Keratinocyte (primary cell): ENCODE data around the gene PGLYRP3. TPM values are rescaled to one million over a fixed set of nuclear protein-coding genes. Genes with fewer than 3 reads are reported as not detected.

Experiments used
- DNase-seq: peaks from one replicate; pipeline ENCODE4 v3.0.0-alpha.2; 2011; ENCODE audit warnings: low read depth, missing footprints, low spot score
- FAIRE-seq: peaks from 2 replicates; lab custom pipeline; 2011; peaks lifted over from hg19 to GRCh38; lab: Jason Lieb, UNC
- H2AFZ ChIP-seq: 2 replicates; pipeline ENCODE4 v1.6.0; 2012; ENCODE audit warnings: low read length, control low read depth, inconsistent platforms; ENCODE audit not compliant: control insufficient read depth
- H3K27ac ChIP-seq: 2 replicates; pipeline ENCODE4 v1.5.1; 2011; ENCODE audit warnings: low read length; ENCODE audit not compliant: control insufficient read depth, insufficient read depth
- H3K27me3 ChIP-seq: 3 replicates; pipeline ENCODE4 v1.6.0; 2011; ENCODE audit warnings: low read length; ENCODE audit not compliant: control insufficient read depth, insufficient read depth; ENCODE audit errors: extremely low read depth
- H3K36me3 ChIP-seq, 2 experiments: 2 replicates in 1 of 2; 3 replicates in 1 of 2; pipeline ENCODE4 v1.5.1; 2011; ENCODE audit warnings: low read length in 2 of 2, mild to moderate bottlenecking in 1 of 2; ENCODE audit not compliant: control insufficient read depth in 2 of 2, insufficient read depth in 2 of 2; ENCODE audit errors: extremely low read depth in 1 of 2
- H3K4me1 ChIP-seq: 3 replicates; pipeline ENCODE4 v1.5.1; 2011; ENCODE audit warnings: low read length; ENCODE audit not compliant: control insufficient read depth, insufficient read depth; ENCODE audit errors: extremely low read depth
- H3K4me2 ChIP-seq: 3 replicates; pipeline ENCODE4 v1.6.0; 2011; ENCODE audit warnings: low read depth, low read length; ENCODE audit not compliant: control insufficient read depth, insufficient read depth; ENCODE audit errors: extremely low read depth
- H3K4me3 ChIP-seq, 3 experiments: fragments of 200-600 bp in 1 of 3; sonication (generic) in 1 of 3; 2 replicates in 2 of 3; 3 replicates in 1 of 3; pipeline ENCODE4 v1.5.1; 2011 to 2016; ENCODE audit warnings: low read length in 3 of 3, mild to moderate bottlenecking in 3 of 3, control low read depth in 2 of 3, inconsistent platforms in 1 of 3, low read depth in 1 of 3, mixed read lengths in 1 of 3, mixed run types in 1 of 3, moderate library complexity in 1 of 3; ENCODE audit not compliant: control insufficient read depth in 2 of 3, insufficient read depth in 2 of 3; ENCODE audit errors: extremely low read depth in 1 of 3
- H3K79me2 ChIP-seq: 2 replicates; pipeline ENCODE4 v1.6.0; 2012; ENCODE audit warnings: low read length; ENCODE audit not compliant: control insufficient read depth, insufficient read depth
- H3K9ac ChIP-seq: 3 replicates; pipeline ENCODE4 v1.6.0; 2011; ENCODE audit warnings: low read length; ENCODE audit not compliant: control insufficient read depth, insufficient read depth; ENCODE audit errors: extremely low read depth
- H3K9me1 ChIP-seq: 3 replicates; pipeline ENCODE4 v1.6.0; 2011; ENCODE audit warnings: low read length; ENCODE audit not compliant: control insufficient read depth, insufficient read depth; ENCODE audit errors: extremely low read depth
- H3K9me3 ChIP-seq: 2 replicates; pipeline ENCODE4 v1.5.1; 2012; ENCODE audit warnings: low read depth, low read length; ENCODE audit not compliant: control insufficient read depth
- H4K20me1 ChIP-seq: 3 replicates; pipeline ENCODE4 v1.6.0; 2011; ENCODE audit warnings: low read length; ENCODE audit not compliant: control insufficient read depth, insufficient read depth; ENCODE audit errors: extremely low read depth
- CTCF ChIP-seq, 3 experiments: IDR thresholded peaks in 1 of 3; conservative IDR thresholded peaks in 1 of 3; optimal IDR thresholded peaks in 1 of 3; 2 replicates in 2 of 3; 3 replicates in 1 of 3; pipeline versions ENCODE3 to v1.5.1; 2011; ENCODE audit warnings: low read length in 3 of 3, mild to moderate bottlenecking in 3 of 3, moderate library complexity in 2 of 3, control low read depth in 1 of 3, inconsistent platforms in 1 of 3; ENCODE audit not compliant: insufficient read depth in 2 of 3; ENCODE audit errors: extremely low read depth in 1 of 3
- EZH2 ChIP-seq: IDR thresholded peaks from one replicate; pipeline ENCODE4 v1.6.1; 2012; ENCODE audit warnings: inconsistent platforms, mild to moderate bottlenecking, low read length, moderate library complexity
- dilution Hi-C: fragments of 300-500 bp; cut with MboI; formaldehyde crosslinking; loops from one replicate; pipeline ENCODE4 v1.7.0; 2020; ENCODE audit warnings: low sequenced_read_pairs; ENCODE audit not compliant: extremely low pct_ligation_motif_present
- polyA plus RNA-seq, 5 experiments: library from polyadenylated mRNA; depleted of rRNA in 3 of 5; stranded (reverse) in 3 of 5; stranded (forward) in 1 of 5; unstranded in 1 of 5; fragments of >200 nt; gene quantifications; 1 replicate in 1 of 5; 2 replicates in 3 of 5; 3 replicates in 1 of 5; pipeline versions ENCODE4 v1.2.1 to v1.2.3, GENCODE V29; 2011 to 2012; ENCODE audit warnings: missing spikeins in 2 of 5, low read depth in 1 of 5, low replicate concordance in 1 of 5
- small RNA-seq, 3 experiments: library from RNA; depleted of rRNA; stranded (forward); fragments of <200 nt; gene quantifications; one replicate each; pipeline ENCODE3, GENCODE V24; 2012; ENCODE audit warnings: low read depth in 3 of 3, low replicate concordance in 1 of 3; ENCODE audit not compliant: insufficient read length in 3 of 3

The PGLYRP3 gene
- polyA plus RNA-seq, 1 donor (not counting 4 experiments of a cell fraction or from before 2014, with no cell fraction given): 0.93 TPM

- no peak for FAIRE-seq
- Histone ChIP-seq H2AFZ (no peak overlapping the region), H3K4me2 (no peak overlapping the region), H3K9ac (no peak overlapping the region), H3K27ac (no peak overlapping the region), H3K9me3 (no peaks in the 10 kb centered on the region), H3K27me3 (peaks cover 4% of the 10 kb centered on the region), H4K20me1 (no peaks in the 10 kb centered on the region), H3K79me2 (no peaks in the 10 kb centered on the region), H3K4me1 (no peaks in the 10 kb centered on the region), H3K36me3 (no peaks in the 10 kb centered on the region), H3K9me1 (no peaks in the 10 kb centered on the region), H3K4me3 (no peak overlapping the region)
- no peak for DNase-seq
- dilution Hi-C loops: no loop called here
- TF ChIP-seq EZH2 (no peak), CTCF (optimal IDR thresholded peaks at IDR 0.05 in 1 of 3, IDR thresholded peaks at IDR 0.05 in 1 of 3, conservative IDR thresholded peaks at IDR 0.05 in 1 of 3; ENCODE audit: extremely low read depth in 1 of 3, insufficient read depth in 2 of 3, low read length in 3 of 3) (no peak)
These were observed 62.6 kb downstream of the PGLYRP3 start for GRCh38 chr1:153250166-153250565.

- Histone ChIP-seq H3K9me1 (no peaks in the 10 kb centered on the region), H3K9me3 (no peaks in the 10 kb centered on the region), H3K4me3 (no peak overlapping the region), H3K36me3 (no peaks in the 10 kb centered on the region), H3K27me3 (peaks cover 4% of the 10 kb centered on the region), H2AFZ (no peak overlapping the region), H3K27ac (no peak overlapping the region), H3K9ac (no peak overlapping the region), H3K4me1 (no peaks in the 10 kb centered on the region), H3K79me2 (no peaks in the 10 kb centered on the region), H3K4me2 (no peak overlapping the region), H4K20me1 (no peaks in the 10 kb centered on the region)
- DNase-seq (no peak), FAIRE-seq (no peak)
- TF ChIP-seq CTCF (optimal IDR thresholded peaks at IDR 0.05 in 1 of 3, IDR thresholded peaks at IDR 0.05 in 1 of 3, conservative IDR thresholded peaks at IDR 0.05 in 1 of 3; ENCODE audit: extremely low read depth in 1 of 3, insufficient read depth in 2 of 3, low read length in 3 of 3) (no peak), EZH2 (no peak)
- dilution Hi-C loops: no loop called here
These were observed 64.4 kb downstream of the PGLYRP3 start for GRCh38 chr1:153248176-153248879.

Small RNA genes lying within 50 kb of the gene (small RNA-seq; reads per million reads assigned to genes)
- gene RNU6-160P: 0 reads per million in 3 experiments

Other genes with a start within 250 kb of the PGLYRP3 start
- 0.45 to 0.48 TPM in 2 of 3 replicates, not detected in the other for gene SPRR2B, start 241.3 kb downstream of the PGLYRP3 start, polyA plus RNA-seq
- 6.7 to 16.2 TPM (median 10.5 TPM) in 3 replicates for gene SPRR2E, start 218.4 kb downstream of the PGLYRP3 start, polyA plus RNA-seq
- not detected in 3 replicates for gene SPRR2F, start 199.4 kb downstream of the PGLYRP3 start, polyA plus RNA-seq
- 0.73 to 6.2 TPM (median 3.3 TPM) in 3 replicates for gene SPRR2G, start 162.1 kb downstream of the PGLYRP3 start, polyA plus RNA-seq
- not detected in 3 replicates for gene LELP1, start 109.5 kb downstream of the PGLYRP3 start, polyA plus RNA-seq
- gene PRR9, start 95.4 kb downstream of the PGLYRP3 start, polyA plus RNA-seq: 2.6 to 6.6 TPM (median 2.8 TPM) in 3 replicates
- not detected in 3 replicates for gene LORICRIN, start 53.3 kb downstream of the PGLYRP3 start, polyA plus RNA-seq
- 2.4 to 21.6 TPM (median 3.8 TPM) in 3 replicates for gene PGLYRP4, start 35.9 kb upstream of the PGLYRP3 start, polyA plus RNA-seq
- gene S100A9, start 44.9 kb upstream of the PGLYRP3 start, polyA plus RNA-seq: 238 to 1,827 TPM (median 297 TPM) in 3 replicates
- gene S100A12, start 62.7 kb upstream of the PGLYRP3 start, polyA plus RNA-seq: 0.65 to 6.3 TPM (median 1.5 TPM) in 3 replicates
- 99.7 to 1,918 TPM (median 403 TPM) in 3 replicates for gene S100A8, start 78.1 kb upstream of the PGLYRP3 start, polyA plus RNA-seq
- 0.01 TPM in 1 of 3 replicates, not detected in the others for gene S100A7A, start 103.6 kb upstream of the PGLYRP3 start, polyA plus RNA-seq
- 13.1 to 31.2 TPM (median 16.0 TPM) in 3 replicates for gene S100A7, start 147.7 kb upstream of the PGLYRP3 start, polyA plus RNA-seq
- 1,608 to 5,801 TPM (median 2,598 TPM) in 3 replicates for gene S100A6, start 223.0 kb upstream of the PGLYRP3 start, polyA plus RNA-seq
- 0.20 to 0.76 TPM (median 0.24 TPM) in 3 replicates for gene S100A5, start 228.0 kb upstream of the PGLYRP3 start, polyA plus RNA-seq
- gene S100A4, start 232.9 kb upstream of the PGLYRP3 start, polyA plus RNA-seq: 21.4 to 40.2 TPM (median 26.7 TPM) in 3 replicates
- gene S100A3, start 236.3 kb upstream of the PGLYRP3 start, polyA plus RNA-seq: 12.6 to 24.0 TPM (median 15.1 TPM) in 3 replicates